Activated CD4-positive, alpha-beta memory T cell treated with anti-CD3 and anti-CD28 coated beads for 36 hours (primary cell): ENCODE measurements around the gene CHCHD10. TPM values are rescaled to one million over a fixed set of nuclear protein-coding genes. Genes with fewer than 3 reads are reported as not detected.
A peak's percentile ranks its signal among the peaks of the same experiment; 100 is the strongest.

Source experiments
- CTCF ChIA-PET: fragments of 350-600 bp; sonication (Branson Sonifier 250); formaldehyde crosslinking; loops from one replicate; lab custom pipeline; 2021; ENCODE audit warnings: antibody characterized with exemption, inconsistent platforms; lab: Charles Lee
- POLR2A ChIA-PET: fragments of 350-600 bp; sonication (Branson Sonifier 250); formaldehyde crosslinking; loops from one replicate; lab custom pipeline; 2021; ENCODE audit warnings: antibody characterized with exemption; lab: Charles Lee
- DNase-seq: peaks from one replicate; pipeline ENCODE4 v3.0.0-alpha.2; 2020
- H3K27ac Mint-ChIP-seq: one replicate; pipeline ENCODE4 v1.8.0; 2021; ENCODE audit warnings: mixed read lengths
- H3K27me3 Mint-ChIP-seq: one replicate; pipeline ENCODE4 v1.8.0; 2021; ENCODE audit warnings: mixed read lengths
- H3K36me3 Mint-ChIP-seq: one replicate; pipeline ENCODE4 v1.8.0; 2021; ENCODE audit warnings: mixed read lengths
- H3K4me1 Mint-ChIP-seq: one replicate; pipeline ENCODE4 v1.8.0; 2021; ENCODE audit warnings: low read depth, mixed read lengths
- H3K4me3 Mint-ChIP-seq: one replicate; pipeline ENCODE4 v1.8.0; 2021; ENCODE audit warnings: mild to moderate bottlenecking, mixed read lengths
- H3K9me3 Mint-ChIP-seq: one replicate; pipeline ENCODE4 v1.8.0; 2021; ENCODE audit warnings: mixed read lengths
- intact Hi-C: fragments of 100-400 bp; cut with micrococcal nuclease; formaldehyde crosslinking; loops from one replicate; pipeline ENCODE4 v1.15.1; 2023
- total RNA-seq, 2 experiments: library from RNA; stranded (reverse); gene quantifications; one replicate each; pipeline ENCODE4 v1.2.3, GENCODE V29; 2021

CHCHD10 gene
- total RNA-seq, result 100 to 1,000 TPM; 144 to 157 TPM

DNA sequence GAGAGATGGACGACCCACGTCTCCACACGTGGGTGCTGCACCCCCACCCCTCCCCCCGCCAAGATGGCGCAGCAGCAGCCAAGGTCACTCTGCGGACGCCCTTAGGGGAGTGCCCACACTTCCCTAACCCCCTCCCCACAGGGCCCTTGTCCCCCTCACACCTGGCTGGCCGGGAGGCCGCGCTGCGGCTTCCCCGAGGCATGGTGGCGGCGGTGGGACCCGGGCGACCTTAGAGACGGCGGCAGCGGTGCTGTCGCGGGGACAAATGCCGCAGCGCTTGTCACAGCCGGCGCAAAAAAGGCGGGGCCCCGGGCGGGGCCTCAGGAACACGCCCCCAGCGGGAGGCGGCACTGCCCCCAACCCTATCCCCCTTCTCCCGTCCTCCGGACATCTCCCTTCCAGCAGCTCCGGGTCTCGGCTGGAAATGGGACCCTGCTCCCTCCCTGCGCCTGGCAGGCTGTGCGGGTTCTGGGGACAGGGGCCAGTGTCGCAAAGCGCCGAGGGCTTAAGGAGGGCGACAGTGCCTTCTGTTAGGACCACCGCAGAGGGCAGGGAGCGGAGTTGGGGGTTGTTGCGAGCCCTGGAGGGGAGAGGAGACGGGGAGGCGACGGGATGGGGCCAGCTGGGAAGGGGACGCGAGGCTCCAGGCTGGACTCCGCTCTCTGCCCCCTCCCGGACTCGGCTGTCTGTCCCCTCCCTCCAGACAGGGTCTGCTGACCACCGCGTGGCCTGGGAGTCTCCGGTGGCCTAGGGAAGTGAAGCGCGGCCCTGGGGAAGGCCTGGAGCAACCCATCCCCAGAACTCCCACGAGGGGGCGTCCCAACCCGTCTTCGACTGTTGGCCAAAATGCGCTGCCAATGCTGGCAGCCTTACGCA lies at the start of gene CHCHD10:
TSS of gene CHCHD10 (minus strand) at position 300 of the 876 bp plus-strand sequence. CDS start at position 202, 98 bp downstream.
- H3K27ac Mint-ChIP-seq, result peak within 1 kb of the TSS; percentile 42
- CTCF ChIA-PET, result interaction anchor here (0.8 to 2.9 kb wide), 4 partner anchors 67 to 126 kb away, joined by 4 to 12 read pairs (median 4); partner anchors contain the start of gene MIF

DNA sequence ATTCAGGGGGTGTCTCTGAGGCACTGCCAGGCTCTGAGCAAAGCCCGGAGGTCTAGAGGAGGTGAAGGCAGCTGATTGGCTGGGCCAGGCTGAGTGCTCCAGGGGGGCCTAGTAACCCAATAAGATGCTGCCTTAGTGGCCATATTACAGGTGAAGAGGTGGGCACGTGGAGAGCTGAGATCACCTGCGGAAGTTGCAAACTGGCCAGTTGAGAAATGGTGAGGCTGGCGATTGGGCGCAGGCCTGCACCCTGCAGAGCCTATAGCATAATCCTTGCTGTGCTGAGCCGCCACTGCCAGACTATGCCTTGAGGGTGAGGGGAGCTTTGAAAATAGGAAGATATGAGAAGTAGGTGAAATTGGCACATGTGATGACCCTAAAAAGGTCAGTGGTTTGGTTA lies 49.4 kb upstream of the CHCHD10 start:
- intact Hi-C loops, result no loop called here
- DNase-seq, result no peak
- peaks cover 7% of the 10 kb centered on the region for H3K4me1 Mint-ChIP-seq
- CTCF ChIA-PET, result no interaction called here
- H3K9me3 Mint-ChIP-seq, result no peaks in the 10 kb centered on the region
- H3K27ac Mint-ChIP-seq, result no peak overlapping the region
- POLR2A ChIA-PET, result no interaction called here
- H3K4me3 Mint-ChIP-seq, result no peak overlapping the region
- no peaks in the 10 kb centered on the region for H3K27me3 Mint-ChIP-seq
- peaks cover 33% of the 10 kb centered on the region for H3K36me3 Mint-ChIP-seq

More for the DNA sequence above, at the start of gene CHCHD10:
- POLR2A ChIA-PET, result interaction anchor here (0.6 to 1.4 kb wide), 6 partner anchors 10 to 82 kb away, joined by 3 to 8 read pairs (median 4); no protein-coding TSS in a partner anchor
- intact Hi-C loops, result loop anchor here (10.0 kb wide), 1 partner anchor 63 kb away; no protein-coding TSS in a partner anchor
- DNase-seq, result peak; percentile 84
- H3K27me3 Mint-ChIP-seq, result no peaks in the 10 kb centered on the region
- H3K4me1 Mint-ChIP-seq, result peaks cover 40% of the 10 kb centered on the region
- peaks cover 5% of the 10 kb centered on the region for H3K36me3 Mint-ChIP-seq
- no peaks in the 10 kb centered on the region for H3K9me3 Mint-ChIP-seq
- peak within 1 kb of the TSS; percentile 76 for H3K4me3 Mint-ChIP-seq

DNA sequence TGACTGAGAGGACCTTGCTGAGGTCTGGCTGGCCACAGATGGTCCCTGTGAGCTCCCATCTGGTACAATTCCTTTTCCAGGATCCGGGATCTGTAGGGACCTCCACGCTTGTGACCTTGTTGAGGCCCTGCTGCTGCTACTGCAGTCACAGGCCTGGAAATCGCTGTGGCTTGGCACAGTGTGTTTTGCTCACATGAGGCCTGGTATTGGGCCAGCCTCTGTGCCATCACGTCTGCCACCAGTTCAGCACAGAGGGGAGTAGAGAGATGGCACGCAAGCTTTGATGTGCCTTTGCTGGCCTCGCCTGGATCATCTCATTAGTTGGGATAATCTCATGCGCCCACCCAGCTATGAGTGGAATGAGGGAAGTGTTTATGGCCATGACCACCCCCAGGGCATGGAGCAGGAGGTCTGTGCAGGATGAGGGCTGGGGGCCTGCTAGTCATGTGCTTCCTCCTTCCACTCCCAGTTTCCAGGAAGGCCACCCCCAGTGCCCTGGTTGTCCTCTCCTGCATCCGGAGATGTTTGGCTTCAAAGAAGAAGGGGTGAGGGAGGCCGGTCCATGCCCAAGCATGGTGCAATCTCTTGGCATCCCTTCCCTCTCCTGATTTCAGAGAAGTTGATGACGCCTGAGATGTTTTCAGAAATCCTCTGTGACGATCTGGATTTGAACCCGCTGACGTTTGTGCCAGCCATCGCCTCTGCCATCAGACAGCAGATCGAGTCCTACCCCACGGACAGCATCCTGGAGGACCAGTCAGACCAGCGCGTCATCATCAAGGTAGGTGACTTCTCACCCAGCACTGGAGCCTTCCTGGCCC lies 48.6 kb upstream of the CHCHD10 start:
- peaks cover 30% of the 10 kb centered on the region for H3K36me3 Mint-ChIP-seq
- intact Hi-C loops, result no loop called here
- POLR2A ChIA-PET, result no interaction called here

DNA sequence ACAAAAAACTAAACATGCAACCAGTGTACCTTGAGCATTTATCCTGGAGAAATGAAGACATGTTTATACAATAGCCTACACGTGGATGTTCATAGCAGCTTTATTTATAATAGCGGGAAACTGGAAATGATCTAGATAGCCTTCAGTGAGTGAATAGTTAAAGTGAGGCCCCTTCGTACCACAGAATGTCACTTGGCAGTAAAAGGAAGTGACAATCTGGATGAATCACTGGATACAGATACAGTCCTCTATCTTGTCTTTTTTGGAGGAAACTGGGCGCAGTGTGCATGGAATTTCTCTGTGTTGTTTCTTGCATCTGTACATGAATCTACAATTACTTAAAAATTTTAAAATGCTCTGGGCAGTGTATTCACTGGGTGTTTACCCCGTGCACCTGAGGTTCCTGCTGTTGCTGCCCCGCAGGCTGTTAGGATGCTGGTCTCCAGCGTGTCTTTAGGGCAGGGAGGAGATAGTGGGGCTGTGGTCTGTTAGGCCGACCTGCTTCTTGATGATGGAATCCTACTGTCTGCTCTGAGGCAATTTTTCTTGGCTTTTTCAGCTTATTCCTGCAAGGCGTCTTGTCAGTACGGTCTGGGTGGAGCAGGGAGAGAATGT lies 47.9 kb upstream of the CHCHD10 start:
- H3K4me3 Mint-ChIP-seq, result no peak overlapping the region
- intact Hi-C loops, result no loop called here
- H3K27me3 Mint-ChIP-seq, result no peaks in the 10 kb centered on the region
- H3K27ac Mint-ChIP-seq, result no peak overlapping the region
- H3K36me3 Mint-ChIP-seq, result peaks cover 34% of the 10 kb centered on the region
- DNase-seq, result no peak
- CTCF ChIA-PET, result no interaction called here
- no peaks in the 10 kb centered on the region for H3K9me3 Mint-ChIP-seq
- POLR2A ChIA-PET, result no interaction called here
- H3K4me1 Mint-ChIP-seq, result peaks cover 3% of the 10 kb centered on the region

More for the DNA sequence above, 48.6 kb upstream of the CHCHD10 start:
- H3K4me3 Mint-ChIP-seq, result no peak overlapping the region
- H3K27me3 Mint-ChIP-seq, result no peaks in the 10 kb centered on the region
- H3K27ac Mint-ChIP-seq, result no peak overlapping the region
- CTCF ChIA-PET, result no interaction called here
- H3K9me3 Mint-ChIP-seq, result no peaks in the 10 kb centered on the region
- H3K4me1 Mint-ChIP-seq, result peaks cover 7% of the 10 kb centered on the region
- no peak for DNase-seq

DNA sequence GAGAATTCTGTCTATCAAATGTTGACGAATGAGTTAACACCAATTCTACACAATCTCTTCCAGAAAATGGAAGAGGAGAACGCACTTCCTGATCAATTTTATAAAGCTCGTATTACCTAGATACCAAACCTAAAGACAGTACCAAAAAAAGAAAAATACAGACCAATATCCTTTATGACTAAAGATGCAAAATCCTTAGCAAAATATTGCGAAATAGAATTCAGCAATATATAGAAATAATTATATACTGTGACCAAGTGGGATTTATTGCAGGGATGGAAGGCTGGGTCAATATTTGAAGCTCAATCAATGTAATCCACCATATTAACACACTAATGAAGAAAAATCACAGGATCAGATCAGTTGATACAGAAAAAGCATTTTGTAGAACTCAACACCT lies 44.6 kb upstream of the CHCHD10 start:
- CTCF ChIA-PET, result interaction anchor here (1.3 to 1.4 kb wide), 2 partner anchors 37 to 221 kb away, joined by 3 to 5 read pairs; no protein-coding TSS in a partner anchor
- intact Hi-C loops, result no loop called here

DNA sequence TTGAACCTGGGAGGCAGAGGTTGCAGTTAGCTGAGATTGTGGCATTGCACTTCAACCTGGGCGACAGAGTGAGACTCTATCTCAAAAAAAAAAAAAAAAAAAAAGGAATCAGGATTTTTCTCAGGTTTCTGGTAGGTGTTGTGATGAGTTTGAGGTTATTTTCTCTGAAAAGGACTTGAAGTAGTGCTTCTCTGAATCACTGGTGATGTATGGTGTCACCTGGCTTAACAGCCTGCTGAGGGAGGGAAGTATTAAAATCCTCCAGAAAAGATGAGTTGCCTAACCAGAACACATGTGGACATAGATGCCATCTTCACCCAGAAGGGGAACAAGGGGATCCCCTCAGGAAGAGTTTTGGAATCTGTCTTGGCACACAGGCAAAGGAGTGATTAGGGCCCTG lies 39.1 kb upstream of the CHCHD10 start:
- no peak overlapping the region for H3K27ac Mint-ChIP-seq
- ChIA-PET CTCF (no interaction called here), POLR2A (no interaction called here)
- no peak for DNase-seq
- no peak overlapping the region for H3K4me3 Mint-ChIP-seq
- H3K27me3 Mint-ChIP-seq, result no peaks in the 10 kb centered on the region
- no peaks in the 10 kb centered on the region for H3K9me3 Mint-ChIP-seq
- no peaks in the 10 kb centered on the region for H3K4me1 Mint-ChIP-seq
- peaks cover 18% of the 10 kb centered on the region for H3K36me3 Mint-ChIP-seq
- intact Hi-C loops, result no loop called here

More for the DNA sequence above, 44.6 kb upstream of the CHCHD10 start:
- Mint-ChIP-seq H3K27me3 (no peaks in the 10 kb centered on the region), H3K27ac (no peak overlapping the region), H3K4me3 (no peak overlapping the region), H3K36me3 (peaks cover 26% of the 10 kb centered on the region), H3K4me1 (no peaks in the 10 kb centered on the region), H3K9me3 (no peaks in the 10 kb centered on the region)
- no peak for DNase-seq
- POLR2A ChIA-PET, result no interaction called here

DNA sequence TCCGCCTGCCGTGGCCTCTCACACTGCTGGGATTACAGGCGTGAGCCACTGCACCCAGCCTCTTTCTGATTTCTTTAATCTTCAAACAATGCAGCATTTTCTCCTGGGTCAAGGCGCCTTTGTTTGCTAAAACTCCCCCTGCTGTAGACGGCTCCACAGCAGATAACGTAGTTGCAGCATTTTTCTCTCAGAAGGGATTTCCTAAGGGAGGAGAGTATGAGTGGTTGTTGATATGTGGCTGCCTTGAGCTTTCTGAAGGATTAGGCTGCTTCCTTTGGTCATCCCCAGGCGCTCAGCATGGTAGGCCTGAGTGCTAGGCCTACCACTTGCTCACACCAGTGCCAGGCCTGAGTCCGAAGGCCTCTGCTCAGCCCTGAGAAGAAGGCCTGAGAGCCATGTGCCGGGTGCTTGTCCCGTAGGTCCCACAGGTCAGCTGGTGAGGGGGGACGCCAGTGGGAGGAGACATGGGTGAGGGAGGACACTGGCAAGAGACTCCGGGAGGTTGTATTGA lies 37.1 kb upstream of the CHCHD10 start:
- CTCF ChIA-PET, result no interaction called here

DNA sequence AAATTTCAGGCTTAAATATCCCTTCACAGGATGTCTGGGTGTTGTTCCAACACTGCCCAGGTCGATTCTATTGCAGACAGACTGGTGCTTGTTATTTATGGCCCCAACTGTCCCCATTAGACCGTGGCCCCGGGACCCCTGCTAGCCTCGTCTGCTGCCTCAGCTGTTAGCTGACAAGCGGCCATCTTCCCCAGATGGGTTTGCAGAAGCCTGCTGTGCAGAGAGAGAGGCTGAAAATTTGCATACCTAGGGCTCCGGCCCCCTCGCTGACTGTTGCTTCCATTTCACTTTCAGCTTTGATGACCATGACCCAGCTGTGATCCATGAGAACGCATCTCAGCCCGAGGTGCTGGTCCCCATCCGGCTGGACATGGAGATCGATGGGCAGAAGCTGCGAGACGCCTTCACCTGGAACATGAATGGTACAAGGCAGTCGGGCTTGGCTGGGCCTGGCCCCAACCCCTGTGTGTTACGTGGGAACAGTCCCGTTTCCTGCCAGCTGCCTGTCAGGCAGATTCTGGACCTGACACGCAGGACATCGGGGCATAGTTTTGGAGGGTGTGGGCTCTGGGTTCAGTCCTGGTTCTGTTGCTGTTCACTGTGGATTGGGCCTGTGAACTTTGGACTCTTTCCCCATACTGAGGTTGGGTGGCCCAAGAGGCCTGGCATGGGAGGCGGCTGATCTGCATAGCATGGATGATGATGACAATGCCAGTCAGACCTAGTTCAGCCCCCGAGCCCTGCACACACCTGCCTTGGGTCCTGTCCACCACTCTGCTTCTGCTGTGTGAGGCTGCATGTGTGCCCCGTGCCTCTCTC lies 35.4 kb upstream of the CHCHD10 start:
- ChIA-PET POLR2A (interaction anchor here (0.6 kb wide), 1 partner anchor 654 kb away, joined by 3 read pairs; no protein-coding TSS in a partner anchor), CTCF (no interaction called here)
- intact Hi-C loops, result no loop called here

More for the DNA sequence above, 37.1 kb upstream of the CHCHD10 start:
- DNase-seq, result no peak
- Mint-ChIP-seq H3K27me3 (no peaks in the 10 kb centered on the region), H3K36me3 (peaks cover 25% of the 10 kb centered on the region), H3K4me3 (no peak overlapping the region), H3K4me1 (no peaks in the 10 kb centered on the region), H3K27ac (no peak overlapping the region), H3K9me3 (no peaks in the 10 kb centered on the region)
- POLR2A ChIA-PET, result no interaction called here
- intact Hi-C loops, result no loop called here

DNA sequence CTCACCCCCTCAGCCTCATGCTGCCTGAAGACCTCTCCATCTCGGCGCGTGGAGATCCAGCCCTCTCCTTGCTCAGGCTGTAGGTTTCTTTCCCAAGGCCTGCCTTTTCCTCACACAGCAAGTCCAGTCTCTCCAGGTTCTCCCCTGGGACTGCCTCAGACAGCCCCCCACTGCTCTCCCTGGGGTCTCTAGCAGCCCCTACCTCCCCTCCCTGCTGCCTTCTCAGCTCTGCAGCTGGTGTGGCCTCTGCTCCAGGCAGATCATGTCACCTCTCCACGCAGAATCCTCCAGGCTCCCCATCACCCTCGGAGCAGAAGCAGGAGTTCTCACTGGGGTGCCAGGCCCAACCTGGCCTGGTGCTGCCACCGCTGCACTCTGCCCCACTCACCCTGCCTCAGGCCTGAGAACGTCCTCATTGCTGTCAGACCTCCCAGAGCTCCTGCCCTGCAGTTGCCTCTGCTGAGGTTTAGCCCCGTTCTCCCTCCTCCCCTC lies 34.2 kb upstream of the CHCHD10 start:
- CTCF ChIA-PET, result no interaction called here
- DNase-seq, result no peak
- Mint-ChIP-seq H3K9me3 (no peaks in the 10 kb centered on the region), H3K4me1 (no peaks in the 10 kb centered on the region), H3K36me3 (peaks cover 28% of the 10 kb centered on the region), H3K4me3 (no peak overlapping the region), H3K27me3 (no peaks in the 10 kb centered on the region), H3K27ac (no peak overlapping the region)
- POLR2A ChIA-PET, result no interaction called here
- intact Hi-C loops, result no loop called here

More for the DNA sequence above, 35.4 kb upstream of the CHCHD10 start:
- no peaks in the 10 kb centered on the region for H3K9me3 Mint-ChIP-seq
- peaks cover 28% of the 10 kb centered on the region for H3K36me3 Mint-ChIP-seq
- no peak overlapping the region for H3K4me3 Mint-ChIP-seq
- H3K27me3 Mint-ChIP-seq, result no peaks in the 10 kb centered on the region
- H3K4me1 Mint-ChIP-seq, result no peaks in the 10 kb centered on the region
- DNase-seq, result no peak
- H3K27ac Mint-ChIP-seq, result no peak overlapping the region

DNA sequence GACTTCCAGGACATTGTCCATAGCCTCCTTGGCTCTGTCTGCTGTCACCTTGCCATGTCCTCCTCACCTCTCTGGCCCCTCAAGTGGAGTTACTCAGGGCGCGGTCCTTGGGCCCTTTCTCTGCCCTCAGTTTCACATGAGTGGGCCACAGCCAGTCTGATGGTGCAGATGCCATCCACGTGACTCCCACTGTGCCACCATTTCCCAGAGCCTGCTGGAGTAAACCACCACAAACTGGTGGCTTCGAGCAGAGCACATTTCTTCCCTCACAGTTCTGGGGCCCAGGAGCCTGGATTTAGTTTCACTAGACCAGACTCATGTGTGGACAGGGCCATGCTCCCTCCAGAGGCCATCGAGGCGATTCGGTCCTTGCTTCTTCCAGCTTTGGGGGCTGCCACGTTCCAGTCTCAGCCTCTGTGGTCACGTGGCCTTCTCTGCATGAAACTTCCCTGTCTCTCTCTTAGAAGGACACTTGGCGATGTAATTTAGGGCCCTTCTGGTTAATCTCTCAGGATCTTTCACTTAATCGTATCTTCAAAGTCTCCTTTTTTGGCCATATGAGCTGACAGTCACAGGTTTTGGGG lies 33.6 kb upstream of the CHCHD10 start:
- Mint-ChIP-seq H3K9me3 (no peaks in the 10 kb centered on the region), H3K4me3 (no peak overlapping the region), H3K36me3 (peaks cover 32% of the 10 kb centered on the region), H3K4me1 (no peaks in the 10 kb centered on the region), H3K27ac (no peak overlapping the region), H3K27me3 (no peaks in the 10 kb centered on the region)
- ChIA-PET POLR2A (no interaction called here), CTCF (no interaction called here)
- intact Hi-C loops, result no loop called here
- no peak for DNase-seq
